ENCODE results near the gene KANSL1. TPM values are rescaled to one million over a fixed set of nuclear protein-coding genes. Genes with fewer than 3 reads are reported as not detected.

KANSL1 gene
- polyA plus RNA-seq, 1 donor from 2014 or later = 65.0 TPM

DNA sequence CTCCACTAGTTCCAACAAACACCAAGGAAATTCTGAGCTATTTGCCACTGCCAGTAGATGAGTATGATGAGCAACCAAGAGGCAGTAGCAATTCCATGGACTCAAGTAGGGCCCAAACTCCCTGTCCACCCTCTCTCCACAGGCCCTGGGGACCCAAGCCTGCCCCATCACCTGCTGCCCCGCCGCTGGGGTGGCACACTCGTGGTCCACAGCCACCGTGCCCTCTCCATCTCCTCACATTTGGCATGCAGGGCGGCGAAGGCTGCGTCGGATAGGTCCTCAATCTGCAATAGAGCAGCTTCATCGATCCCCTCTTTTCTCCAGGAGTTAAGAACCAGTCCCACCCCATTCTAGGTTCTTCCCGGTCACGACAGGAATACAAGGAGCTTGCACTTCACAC lies 160.3 kb downstream of the KANSL1 start:
- Histone ChIP-seq H3K27me3 (ENCODE audit: insufficient read depth, low read depth, low read length) (no peaks in the 10 kb centered on the region), H3K36me3 (ENCODE audit: insufficient read depth, low read length) (peaks cover 26% of the 10 kb centered on the region), H3F3A (ENCODE audit: insufficient read depth, low read length, poor library complexity, severe bottlenecking) (no peaks in the 10 kb centered on the region), H3K27ac (ENCODE audit: low read length) (no peak overlapping the region), H3K9me2 (ENCODE audit: insufficient read depth, low read length) (no peaks in the 10 kb centered on the region), H3K4me3 (ENCODE audit: low read length) (no peak overlapping the region), H4K20me1 (ENCODE audit: insufficient read depth) (peaks cover 4% of the 10 kb centered on the region), H3K9me3 (ENCODE audit: low read length) (no peaks in the 10 kb centered on the region), H3K4me2 (ENCODE audit: low read length) (no peak overlapping the region), H2AFZ (ENCODE audit: low read depth, low read length) (no peak overlapping the region), H3K79me2 (replicated peaks; ENCODE audit: insufficient read depth, low read length) (no peaks in the 10 kb centered on the region), H3K9ac (ENCODE audit: low read length) (no peak overlapping the region)
- no peak for TF ChIP-seq REST (IDR thresholded peaks at IDR 0.05; ENCODE audit: borderline replicate concordance)
- TF ChIP-seq EZH2 (IDR thresholded peaks at IDR 0.05; ENCODE audit: borderline replicate concordance, insufficient read depth, low read length, poor library complexity, severe bottlenecking) = no peak
- no peak for TF ChIP-seq MXI1 (conservative IDR thresholded peaks at IDR 0.05; ENCODE audit: poor library complexity, severe bottlenecking)
- TF ChIP-seq POLR2AphosphoS5 (IDR thresholded peaks at IDR 0.05) = peak; percentile 13
- no peak for TF ChIP-seq EP300 (conservative IDR thresholded peaks at IDR 0.05; ENCODE audit: poor library complexity, severe bottlenecking)
- no peak for TF ChIP-seq RAD21 (conservative IDR thresholded peaks at IDR 0.05)
- no peak for TF ChIP-seq TAF1 (IDR thresholded peaks at IDR 0.05; ENCODE audit: low read depth)
- TF ChIP-seq SMC3 (conservative IDR thresholded peaks at IDR 0.05; ENCODE audit: poor library complexity) = no peak

- Histone ChIP-seq H3K9me3 (ENCODE audit: low read length) (no peaks in the 10 kb centered on the region), H3K9ac (ENCODE audit: low read length) (no peak overlapping the region), H3K79me2 (replicated peaks; ENCODE audit: insufficient read depth, low read length) (no peaks in the 10 kb centered on the region), H3K9me2 (ENCODE audit: insufficient read depth, low read length) (no peaks in the 10 kb centered on the region), H3K27ac (ENCODE audit: low read length) (no peak overlapping the region), H3K4me3 (ENCODE audit: low read length) (no peak overlapping the region), H2AFZ (ENCODE audit: low read depth, low read length) (no peak overlapping the region), H3K36me3 (ENCODE audit: insufficient read depth, low read length) (peaks cover 26% of the 10 kb centered on the region), H3K4me2 (ENCODE audit: low read length) (no peak overlapping the region), H3K27me3 (ENCODE audit: insufficient read depth, low read depth, low read length) (no peaks in the 10 kb centered on the region), H3F3A (ENCODE audit: insufficient read depth, low read length, poor library complexity, severe bottlenecking) (no peaks in the 10 kb centered on the region), H4K20me1 (ENCODE audit: insufficient read depth) (peaks cover 4% of the 10 kb centered on the region)
- no peak for TF ChIP-seq REST (IDR thresholded peaks at IDR 0.05; ENCODE audit: borderline replicate concordance)
- TF ChIP-seq TAF1 (IDR thresholded peaks at IDR 0.05; ENCODE audit: low read depth) = no peak
- no peak for TF ChIP-seq SMC3 (conservative IDR thresholded peaks at IDR 0.05; ENCODE audit: poor library complexity)
- TF ChIP-seq POLR2AphosphoS5 (IDR thresholded peaks at IDR 0.05) = no peak
- TF ChIP-seq MXI1 (conservative IDR thresholded peaks at IDR 0.05; ENCODE audit: poor library complexity, severe bottlenecking) = no peak
- TF ChIP-seq EP300 (conservative IDR thresholded peaks at IDR 0.05; ENCODE audit: poor library complexity, severe bottlenecking) = no peak
- TF ChIP-seq CTCF (IDR thresholded peaks at IDR 0.05; ENCODE audit: poor library complexity, severe bottlenecking) = no peak
- no peak for TF ChIP-seq RAD21 (conservative IDR thresholded peaks at IDR 0.05)
- no peak for TF ChIP-seq EZH2 (IDR thresholded peaks at IDR 0.05; ENCODE audit: borderline replicate concordance, insufficient read depth, low read length, poor library complexity, severe bottlenecking)
Observed at GRCh38 chr17:46031920-46032319, 161.3 kb downstream of the KANSL1 start.
